GM13977 (cell line): ENCODE results near the gene NUDT15.
"Not testable (repeated sequence)": the region's sequence is repeated elsewhere in the genome, so short reads cannot be mapped to it uniquely, and the experiment has no call there.

ENCODE experiments used
- DNase-seq: peaks from one replicate; pipeline ENCODE4 v3.0.0; 2012; ENCODE audit warnings: low spot score
- CTCF ChIP-seq: IDR thresholded peaks from 2 replicates; pipeline ENCODE4 v1.5.1; 2012; ENCODE audit warnings: mild to moderate bottlenecking, control low read depth; ENCODE audit not compliant: insufficient read depth; ENCODE audit errors: extremely low read depth, missing control alignments
- in situ Hi-C: fragments of 300-500 bp; cut with MboI; formaldehyde crosslinking; loops from one replicate; pipeline ENCODE4 v1.12.0; 2022; ENCODE audit warnings: low sequenced_read_pairs, low pct_unique_long_range_greater_than_20kb, mixed read lengths, inconsistent platforms; ENCODE audit not compliant: unreplicated experiment

The NUDT15 gene

GRCh38 chr13:48000559-48001113 lies 36.9 kb upstream of the NUDT15 start:
- no peak for TF ChIP-seq CTCF
- peak; percentile 50 for DNase-seq
- in situ Hi-C loops = no loop called here

- TF ChIP-seq CTCF = no peak
- in situ Hi-C loops = no loop called here
Measured at GRCh38 chr13:48001114-48001881, 36.2 kb upstream of the NUDT15 start, which contains the start of gene SUCLA2. SUCLA2 (minus strand) TSS chr13:48001273; CDS start chr13:48001269, 4 bp downstream.

DNA sequence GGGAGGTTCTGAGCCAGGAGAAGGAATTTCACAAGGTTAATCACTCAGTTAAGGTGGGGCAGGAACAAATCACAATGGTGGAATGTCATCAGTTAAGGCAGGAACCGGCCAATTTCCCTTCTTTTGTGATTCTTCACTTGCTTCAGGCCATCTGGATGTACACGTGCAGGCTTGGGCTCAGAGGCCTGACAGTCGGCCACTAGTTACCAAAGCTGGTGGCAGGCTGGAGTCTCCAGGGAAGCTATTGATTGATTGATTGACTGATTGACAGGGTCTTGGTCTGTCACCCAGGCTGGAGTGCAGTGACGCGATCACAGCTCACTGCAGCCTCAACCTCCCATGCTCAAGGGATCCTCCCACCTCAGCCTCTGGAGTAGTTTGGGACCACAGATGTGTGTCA lies 35.5 kb upstream of the NUDT15 start:
- DNase-seq, in situ Hi-C loops: not testable (repeated sequence)

More at GRCh38 chr13:48001114-48001881, 36.2 kb upstream of the NUDT15 start, which contains the start of gene SUCLA2:
- DNase-seq = peak; percentile 97

DNA sequence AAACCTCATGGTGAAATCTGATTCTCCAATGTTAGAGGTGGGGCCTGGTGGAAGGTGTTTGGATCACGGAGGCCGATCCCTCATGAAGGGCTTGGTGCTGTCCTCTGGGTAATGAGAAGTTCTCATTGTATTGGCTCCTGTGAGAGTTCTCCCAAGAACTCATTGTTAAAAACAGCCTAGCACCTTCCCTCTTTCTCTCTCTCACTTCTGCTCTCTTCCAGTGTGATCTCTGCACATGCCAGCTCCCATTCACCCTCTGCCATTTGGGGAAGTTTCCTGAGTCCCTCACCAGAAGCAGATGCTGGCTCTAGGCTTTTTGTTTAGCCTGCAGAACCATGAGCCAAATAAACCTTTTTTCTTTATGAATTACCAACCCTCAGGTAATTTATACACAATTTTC lies 33.3 kb upstream of the NUDT15 start:
- no peak for TF ChIP-seq CTCF
- in situ Hi-C loops = no loop called here
- no peak for DNase-seq

- no peak for DNase-seq
- TF ChIP-seq CTCF = no peak
- in situ Hi-C loops = no loop called here
Measured at GRCh38 chr13:48006396-48006795, 31.1 kb upstream of the NUDT15 start.

DNA sequence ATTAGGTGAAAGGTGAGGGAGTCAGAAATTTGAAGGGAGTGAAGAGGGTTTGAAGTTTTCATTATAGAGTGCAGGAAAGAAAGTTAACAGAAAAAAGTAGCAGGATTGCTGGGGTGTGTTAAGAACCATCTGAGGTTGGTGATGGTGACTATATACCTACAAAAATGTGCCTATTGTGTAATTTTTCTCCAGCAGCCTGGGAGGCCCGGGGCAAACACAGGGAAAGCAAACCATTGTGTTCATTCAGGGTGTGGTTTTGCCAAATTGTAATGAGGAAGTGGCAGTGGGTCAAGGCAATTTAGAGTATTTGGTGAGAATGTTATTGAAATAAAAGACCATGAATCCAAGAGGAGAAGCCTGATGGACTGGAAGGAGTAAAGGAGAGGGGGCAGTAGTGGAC lies 28.2 kb upstream of the NUDT15 start:
- in situ Hi-C loops = no loop called here
- TF ChIP-seq CTCF = no peak
- DNase-seq = no peak

DNA sequence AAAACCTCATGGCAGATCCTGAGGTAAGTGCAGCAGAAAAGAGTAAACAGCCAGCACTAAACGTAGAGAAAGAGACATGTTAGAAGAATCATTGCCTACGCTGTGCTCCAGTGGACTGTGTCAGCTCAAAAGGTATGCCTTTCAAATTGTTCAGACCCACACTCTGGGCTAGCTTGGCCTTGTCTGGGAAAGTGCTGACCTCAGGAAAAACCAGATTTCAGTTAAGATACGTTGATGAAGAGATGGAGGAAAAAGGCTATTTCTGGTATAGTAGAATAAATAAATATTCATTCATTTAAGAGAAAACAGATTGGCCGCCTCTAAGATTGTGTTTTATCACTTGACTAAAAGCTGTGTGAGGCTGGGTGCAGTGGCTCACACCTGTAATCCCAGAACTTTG lies 26.8 kb upstream of the NUDT15 start:
- TF ChIP-seq CTCF = no peak
- DNase-seq = no peak
- in situ Hi-C loops = no loop called here
